C1 segment of cervical spinal cord (tissue), 14 donors: ENCODE measurements around the gene ZNF134.
A peak's percentile ranks its signal among the peaks of the same experiment; 100 is the strongest.

ENCODE experiments used
- DNase-seq, 14 donors: peaks; one replicate each; lab custom pipeline; 2025; lab: John Stamatoyannopoulos, UW

Gene ZNF134

DNA sequence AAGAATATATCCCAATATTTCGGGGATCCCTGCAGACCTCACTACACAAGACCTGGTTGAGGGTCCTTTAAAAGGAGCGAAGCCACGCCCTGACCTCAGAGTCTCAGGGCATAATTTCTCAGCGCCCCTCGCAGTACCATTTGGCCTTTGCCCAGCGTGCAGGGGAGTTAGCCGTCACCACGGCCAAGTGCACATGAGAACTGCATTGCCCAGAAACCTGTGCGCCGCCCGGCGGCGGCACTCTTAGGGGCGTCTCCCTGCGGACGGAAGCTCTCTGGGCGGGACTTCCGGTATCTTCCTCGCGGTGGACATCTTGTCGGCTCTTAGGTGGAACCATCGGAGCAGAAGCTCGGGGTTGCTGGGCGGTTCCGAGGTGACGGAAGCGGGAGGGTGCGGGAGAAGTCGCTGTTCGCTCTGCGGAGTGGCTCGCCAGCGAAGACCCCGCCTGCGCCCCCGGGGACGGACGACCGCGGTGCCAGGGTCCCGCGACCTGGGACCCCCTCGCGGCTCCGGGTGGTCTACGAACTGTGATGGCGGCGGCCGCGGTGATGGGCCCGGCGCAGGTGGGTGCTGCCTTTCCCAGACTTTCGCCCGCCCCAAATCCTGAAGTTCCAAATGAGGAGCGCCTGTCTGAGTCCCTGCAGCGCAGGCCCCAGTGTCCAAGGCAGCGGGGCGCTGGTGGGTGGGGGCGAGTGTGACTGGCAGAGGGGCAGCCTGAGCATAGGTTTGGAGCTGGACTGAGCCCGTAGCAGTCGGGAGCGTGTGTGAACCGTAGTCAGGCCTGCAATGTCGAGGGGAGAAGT lies at the start of gene ZNF134:
Gene ZNF134 (plus strand): TSS at position 302 of the 803 bp plus-strand sequence. CDS start 5,227 bp downstream, outside the sequence.
- peak in 13 of 14 donors; percentile 34 to 89 (median 76) for DNase-seq

DNA sequence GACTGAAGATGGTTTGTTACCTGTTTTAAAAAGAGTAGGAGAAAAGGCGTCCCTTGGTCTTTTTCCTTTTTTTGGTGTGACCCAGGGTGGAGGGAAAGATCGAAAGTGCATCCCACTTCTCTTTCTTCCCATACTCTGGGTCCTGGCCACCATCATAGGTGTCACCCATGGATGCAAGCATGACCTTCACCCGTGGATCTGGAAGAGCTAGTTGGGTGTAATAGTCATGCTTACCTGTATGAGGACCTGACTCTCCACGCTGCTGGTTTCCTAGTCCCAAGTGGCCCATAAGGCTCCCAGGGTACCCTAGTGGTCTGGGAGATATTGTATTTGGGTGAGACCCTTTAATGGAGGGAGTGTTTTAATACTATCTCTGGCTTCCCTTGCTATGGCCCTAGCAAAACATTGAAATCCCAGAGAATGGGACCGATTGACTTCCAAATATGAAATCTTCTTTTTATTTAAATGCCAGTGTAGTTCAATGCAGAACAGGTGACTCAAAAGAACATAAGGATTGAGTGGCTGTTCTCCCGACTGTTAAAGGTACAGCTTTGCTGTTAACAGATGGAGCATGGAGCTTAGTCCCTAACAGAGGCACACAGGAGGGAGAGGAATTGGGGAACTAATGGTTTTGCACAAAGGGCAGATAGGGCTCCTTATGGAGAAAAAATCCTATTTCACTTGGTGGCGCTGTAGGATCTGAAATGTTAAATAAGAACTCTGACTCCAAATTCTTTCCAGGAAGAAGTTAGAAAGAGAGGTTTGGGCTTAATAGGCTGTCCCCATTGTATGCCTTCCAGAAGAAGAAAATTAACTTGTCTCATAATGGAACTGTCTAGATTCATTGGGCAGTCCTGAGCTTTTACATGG lies 47.4 kb upstream of the ZNF134 start:
- no peak for DNase-seq

DNA sequence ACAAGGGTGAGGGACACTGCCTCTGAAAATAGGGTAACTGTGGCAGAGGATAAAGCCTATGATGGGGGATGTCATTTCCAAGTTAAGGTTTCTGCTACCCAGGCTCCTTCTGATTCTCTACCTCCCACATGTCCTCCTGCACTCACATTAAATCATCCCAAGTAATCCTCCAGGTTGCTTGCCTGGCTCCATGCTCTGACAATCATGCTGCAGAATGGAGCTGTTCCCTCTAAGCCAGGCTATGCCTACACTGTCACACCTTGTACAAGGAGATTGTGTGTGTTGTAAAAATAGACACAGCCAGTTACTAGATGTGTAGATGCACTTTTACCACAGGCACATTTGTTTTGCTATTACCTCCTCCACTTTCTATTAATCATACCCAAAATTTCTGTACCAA lies 43.3 kb upstream of the ZNF134 start:
- DNase-seq, result no peak

DNA sequence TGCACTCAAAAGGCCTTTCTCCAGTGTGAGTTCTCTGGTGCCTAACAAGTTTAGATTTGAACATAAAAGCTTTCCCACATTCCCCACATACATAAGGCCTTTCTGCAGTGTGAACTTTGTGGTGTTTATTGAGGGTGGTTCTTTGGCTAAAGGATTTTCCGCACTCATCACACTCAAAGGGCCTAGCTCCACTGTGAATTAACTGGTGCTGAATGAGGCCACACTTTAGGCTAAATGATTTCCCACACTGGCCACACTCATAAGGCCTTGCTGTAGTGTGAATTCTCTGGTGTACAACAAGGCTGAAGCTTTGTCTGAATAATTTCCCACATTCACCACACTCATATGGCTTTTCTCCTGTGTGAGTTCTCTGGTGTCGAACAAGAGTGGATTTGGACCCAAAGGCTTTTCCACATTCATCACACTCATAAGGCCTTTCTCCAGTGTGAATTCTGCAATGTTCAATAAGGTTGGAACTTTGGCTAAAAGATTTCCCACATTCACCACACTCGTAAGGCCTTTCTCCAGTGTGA lies 41.6 kb upstream of the ZNF134 start:
- no peak for DNase-seq

DNA sequence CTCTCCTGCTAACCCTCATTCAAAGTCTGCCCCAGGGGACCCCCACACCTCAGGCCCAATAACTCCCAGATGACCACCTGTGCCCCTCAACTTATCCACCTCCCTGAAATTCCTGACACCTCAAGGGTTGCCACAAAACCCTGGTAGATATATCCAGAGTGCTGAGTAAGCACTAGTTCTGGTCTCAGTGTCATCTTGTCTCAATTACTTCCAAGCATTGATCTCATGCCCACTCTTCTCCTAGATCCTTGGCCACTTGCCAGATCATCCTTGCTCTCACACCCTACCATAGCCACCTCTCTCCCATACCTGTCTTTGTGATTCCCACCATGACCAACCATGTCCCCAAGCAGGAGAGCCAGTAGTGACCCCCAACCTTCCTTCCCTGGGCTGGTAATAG lies 37.4 kb upstream of the ZNF134 start:
- no peak for DNase-seq

DNA sequence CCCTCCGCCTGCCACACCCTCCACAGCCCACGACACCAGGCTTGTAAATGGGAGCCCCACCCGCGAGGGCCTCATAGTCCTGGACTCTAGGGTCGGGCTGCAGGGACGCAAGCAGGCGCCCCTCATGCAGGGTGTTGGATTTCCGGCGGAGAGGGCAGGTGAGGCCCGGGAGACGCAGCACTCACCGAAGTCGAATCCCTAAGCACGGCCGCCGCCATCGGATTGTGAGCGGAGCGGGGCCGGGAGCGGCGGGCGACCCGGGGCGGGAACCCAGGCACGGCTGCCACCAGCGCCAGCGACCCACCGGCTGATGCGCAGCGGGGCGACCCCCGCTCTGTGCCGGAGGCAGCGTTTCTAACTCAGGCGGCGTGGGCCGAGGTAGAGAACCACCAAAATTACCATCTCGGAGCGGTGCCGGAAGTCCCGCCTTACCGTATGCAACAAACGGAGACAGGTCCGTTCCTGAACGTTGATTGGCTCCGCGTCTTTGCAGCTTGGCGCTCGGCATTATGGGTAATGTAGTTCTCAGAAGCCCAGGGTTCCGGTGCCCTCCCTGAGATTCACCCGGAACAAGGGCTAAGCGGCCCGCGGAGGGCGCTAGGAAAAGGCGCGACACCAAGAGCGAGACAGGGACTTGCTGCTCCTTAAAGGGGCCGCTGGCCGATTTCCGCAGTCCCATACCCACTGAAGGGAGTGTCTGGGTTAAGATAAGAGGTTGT lies 35.4 kb upstream of the ZNF134 start, which contains the start of gene ZNF416:
Gene ZNF416 (minus strand): TSS at position 425 of the 719 bp plus-strand sequence. CDS start 207 bp downstream, at position 218.
- peak; percentile 73 to 99 (median 91) for DNase-seq

DNA sequence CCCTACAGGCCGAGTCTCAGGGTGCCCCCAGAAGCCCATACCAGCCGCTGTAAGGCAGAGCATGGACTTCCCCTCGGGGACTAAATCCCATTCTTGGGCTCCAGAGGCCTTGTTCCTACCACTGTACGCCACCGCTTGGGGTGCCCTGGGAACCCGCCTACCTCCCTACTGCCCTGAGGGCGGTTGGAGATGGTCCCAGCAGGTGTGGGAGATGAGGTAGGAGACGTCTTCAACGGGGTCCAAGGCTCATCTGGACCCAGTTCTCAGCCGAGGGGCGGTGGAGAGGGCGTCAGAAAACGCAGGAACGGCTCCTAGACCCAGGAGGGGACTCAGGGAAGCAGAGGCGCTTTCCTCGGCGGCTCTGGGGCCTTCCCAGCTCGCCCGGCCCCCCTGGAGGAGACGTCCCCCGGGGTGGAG lies 30.9 kb upstream of the ZNF134 start:
- peak in 1 of 14 donors; percentile 15 for DNase-seq

DNA sequence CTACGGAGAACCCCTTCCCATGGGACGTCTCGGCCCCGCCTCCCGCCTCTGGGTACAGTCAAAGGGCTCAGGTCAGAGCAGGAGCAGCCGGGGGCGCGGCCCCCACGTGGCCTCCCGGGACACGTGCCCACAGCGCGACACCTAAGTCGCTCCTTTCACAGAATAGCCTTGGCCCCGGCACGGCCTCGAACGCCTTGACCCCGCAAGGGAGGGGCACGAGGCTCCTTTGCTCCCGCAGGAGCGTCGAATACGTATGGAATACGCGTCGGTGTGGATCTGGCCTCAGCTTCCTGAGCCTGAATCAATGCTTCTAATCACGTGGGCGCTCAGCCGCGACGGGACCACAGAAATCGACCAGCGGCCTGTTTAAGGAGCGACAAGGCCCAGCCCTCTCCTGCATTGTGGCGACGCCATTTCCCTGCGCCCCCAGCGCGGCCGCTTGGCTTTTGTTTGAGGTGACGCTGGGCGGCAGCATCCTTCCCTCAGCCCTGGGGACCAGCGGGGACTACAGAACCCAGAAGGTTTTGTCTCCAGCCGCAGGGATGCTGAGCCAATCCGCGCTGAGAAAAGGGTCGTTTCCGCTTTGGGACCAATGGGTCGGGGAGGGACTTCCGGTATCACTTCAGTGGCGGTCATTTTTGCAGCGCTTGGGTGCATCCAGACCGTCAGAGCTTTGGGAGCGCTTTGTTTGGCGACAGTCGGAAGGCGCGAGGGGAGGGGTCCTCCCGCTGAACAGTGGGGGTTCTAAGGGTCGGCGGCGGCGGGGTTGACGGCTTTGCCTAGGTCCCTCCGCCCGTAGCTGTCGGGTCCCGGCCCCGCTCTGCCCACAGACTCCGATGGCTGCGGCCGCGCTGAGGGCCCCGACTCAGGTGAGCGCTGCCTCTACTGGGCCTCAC lies 30.3 kb upstream of the ZNF134 start, which contains the start of gene ZIK1:
Gene ZIK1 (plus strand): TSS at position 625 of the 896 bp plus-strand sequence. CDS start 212 bp downstream, at position 837.
- DNase-seq, result peak; percentile 40 to 96 (median 88)

DNA sequence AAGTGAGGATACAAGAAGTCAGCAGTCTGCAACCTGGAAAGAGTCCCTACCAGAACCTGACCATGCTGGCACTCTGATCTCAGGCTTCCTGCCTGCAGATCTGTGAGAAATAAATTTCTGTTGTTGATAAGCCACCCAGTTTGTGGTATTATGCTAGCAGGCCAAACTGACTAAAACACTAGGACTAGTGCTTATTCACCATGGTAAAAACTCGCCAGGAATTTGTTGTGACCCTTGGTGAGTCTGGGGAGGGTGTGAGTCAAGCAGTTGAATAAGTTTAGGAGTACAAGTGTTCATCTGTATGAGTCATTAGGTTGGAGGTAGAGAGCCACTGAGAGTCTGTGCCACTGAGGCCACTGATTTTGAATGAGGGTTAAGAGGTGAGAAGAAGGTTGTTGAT lies 26.5 kb upstream of the ZNF134 start:
- no peak for DNase-seq

DNA sequence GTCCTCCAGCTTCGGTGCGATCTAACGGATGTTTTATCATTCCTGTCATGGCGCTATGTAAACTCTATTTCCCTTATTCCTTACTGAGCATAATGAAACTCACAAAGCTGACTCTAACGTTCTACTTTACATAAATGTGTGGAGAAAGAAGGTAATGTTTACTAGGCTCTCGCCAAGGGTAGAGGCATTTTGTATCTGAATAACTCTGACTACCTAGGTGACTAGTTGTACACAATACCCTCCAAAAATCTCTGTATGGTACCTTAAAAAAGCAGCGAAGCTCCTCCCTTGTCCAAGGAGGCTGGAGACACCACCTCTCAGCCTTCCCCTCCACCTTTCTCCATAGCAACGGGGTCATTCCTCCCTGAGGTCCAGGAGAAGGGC lies 14.7 kb upstream of the ZNF134 start:
- DNase-seq, result no peak

DNA sequence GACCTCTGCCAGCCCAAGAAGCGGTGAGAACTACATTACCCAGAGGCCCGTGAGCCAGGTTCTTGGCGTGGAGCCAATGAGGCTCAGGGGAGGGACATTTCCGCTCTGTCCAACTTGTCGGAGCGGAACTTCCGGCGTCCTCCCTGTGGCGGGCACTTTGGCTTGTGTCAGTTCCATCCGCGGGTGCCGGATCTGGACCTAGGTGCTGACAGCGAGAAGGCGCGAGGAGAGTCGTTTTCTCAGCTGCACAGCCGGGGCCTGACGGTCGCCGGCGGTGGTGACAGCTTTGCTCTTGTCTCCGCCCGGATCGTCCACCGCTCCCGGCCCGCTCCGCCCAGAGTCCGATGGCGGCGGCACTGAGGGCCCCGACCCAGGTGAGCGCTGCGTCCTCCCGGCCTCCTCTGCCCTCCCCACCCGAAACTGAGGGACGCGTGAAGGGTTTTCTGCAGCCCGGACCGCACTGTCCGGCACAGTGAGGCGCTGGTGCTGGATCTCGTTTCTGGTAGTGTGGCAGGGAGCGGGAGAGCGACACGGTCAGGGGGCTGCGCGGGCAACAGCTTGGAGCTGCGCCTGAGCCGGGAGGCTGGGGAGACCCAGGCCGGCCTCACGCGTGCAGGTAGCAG lies 14.2 kb upstream of the ZNF134 start, which contains the start of gene ZNF530:
Gene ZNF530 (plus strand): TSS at position 125 of the 623 bp plus-strand sequence. CDS start 4,461 bp downstream, outside the sequence.
- DNase-seq, result peak; percentile 52 to 92 (median 82)

DNA sequence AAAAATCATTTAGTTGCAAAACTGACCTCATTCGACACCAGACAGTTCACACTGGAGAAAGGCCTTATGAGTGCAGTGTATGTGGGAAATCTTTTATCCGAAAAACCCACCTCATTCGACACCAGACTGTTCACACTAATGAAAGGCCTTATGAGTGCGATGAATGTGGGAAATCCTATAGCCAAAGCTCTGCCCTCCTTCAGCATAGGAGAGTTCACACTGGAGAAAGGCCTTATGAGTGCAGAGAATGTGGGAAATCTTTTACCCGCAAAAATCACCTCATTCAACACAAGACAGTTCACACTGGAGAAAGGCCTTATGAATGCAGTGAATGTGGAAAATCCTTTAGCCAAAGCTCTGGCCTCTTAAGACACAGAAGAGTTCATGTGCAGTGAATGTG lies 7.1 kb upstream of the ZNF134 start:
- DNase-seq, result no peak

DNA sequence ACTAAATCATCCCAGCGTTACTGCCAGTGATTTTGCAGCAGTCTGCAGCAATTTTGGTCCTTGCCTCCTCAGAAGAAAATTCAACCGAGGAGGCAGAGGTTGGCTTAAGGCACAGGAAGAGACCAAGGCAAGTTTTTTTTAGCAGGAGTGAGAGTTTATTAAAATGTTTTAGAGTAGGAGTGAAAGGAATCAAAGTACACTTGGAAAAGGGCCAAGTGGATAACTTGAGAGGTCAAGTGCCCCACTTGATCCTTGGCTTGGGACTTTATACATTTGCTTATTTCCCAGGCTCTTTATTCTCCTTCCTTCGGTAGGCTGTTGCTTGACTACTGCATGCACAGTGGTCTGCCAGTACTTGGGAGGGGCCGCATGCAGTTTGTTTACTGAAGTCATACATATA lies 2.9 kb upstream of the ZNF134 start:
- no peak for DNase-seq

DNA sequence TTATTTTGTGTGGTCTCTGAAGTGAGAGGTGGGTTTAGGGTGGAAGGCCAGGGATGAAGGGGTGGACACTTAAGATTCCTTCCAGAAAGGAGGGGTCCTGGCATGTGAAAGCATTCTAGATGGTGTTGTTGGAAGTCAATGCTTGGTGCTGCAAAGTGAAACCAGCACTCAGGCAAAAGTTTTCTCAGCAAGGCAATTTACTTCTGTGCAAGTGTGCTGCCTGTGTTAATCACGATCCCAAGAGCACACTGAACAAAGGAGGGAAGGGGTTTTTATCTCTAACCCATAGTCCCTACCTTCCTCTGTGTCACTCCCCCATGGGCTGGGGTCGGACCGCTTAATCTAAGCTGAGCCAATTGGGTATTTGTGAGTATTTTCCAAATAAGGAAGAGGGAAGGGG lies 1.3 kb downstream of the ZNF134 start:
- DNase-seq, result no peak

DNA sequence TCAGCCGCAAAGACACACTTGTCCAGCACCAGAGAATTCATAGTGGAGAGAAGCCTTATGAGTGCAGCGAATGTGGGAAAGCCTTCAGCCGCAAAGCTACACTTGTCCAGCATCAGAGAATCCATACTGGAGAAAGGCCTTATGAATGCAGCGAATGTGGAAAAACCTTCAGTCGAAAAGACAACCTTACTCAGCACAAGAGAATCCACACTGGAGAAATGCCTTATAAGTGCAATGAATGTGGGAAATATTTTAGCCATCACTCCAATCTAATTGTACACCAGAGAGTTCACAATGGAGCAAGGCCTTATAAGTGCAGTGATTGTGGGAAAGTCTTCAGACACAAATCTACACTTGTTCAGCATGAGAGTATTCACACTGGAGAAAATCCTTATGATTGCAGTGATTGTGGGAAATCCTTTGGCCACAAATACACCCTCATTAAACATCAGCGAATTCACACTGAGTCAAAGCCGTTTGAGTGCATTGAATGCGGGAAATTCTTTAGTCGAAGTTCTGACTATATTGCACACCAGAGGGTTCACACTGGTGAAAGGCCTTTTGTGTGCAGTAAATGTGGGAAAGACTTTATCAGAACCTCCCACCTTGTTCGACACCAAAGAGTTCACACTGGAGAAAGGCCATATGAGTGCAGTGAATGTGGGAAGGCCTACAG lies 6.8 kb downstream of the ZNF134 start:
- DNase-seq, result no peak

DNA sequence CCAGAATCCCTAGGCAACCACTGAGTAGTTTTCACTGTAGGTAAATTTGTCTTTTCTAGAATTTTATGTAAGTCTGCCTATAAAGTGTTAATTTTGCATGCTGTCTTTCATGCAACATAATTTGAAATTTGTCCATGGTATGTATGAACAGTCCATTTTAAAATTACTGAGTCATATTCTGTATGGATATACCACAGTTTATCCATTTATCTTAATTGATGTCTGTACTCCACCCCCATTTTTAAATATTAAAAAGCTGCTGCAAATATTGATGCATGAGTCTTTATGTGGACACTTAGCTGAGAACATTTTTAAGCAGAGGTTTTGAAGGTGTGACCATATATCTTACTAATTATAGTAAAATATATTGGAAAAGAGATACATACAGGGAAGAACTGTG lies 9.0 kb downstream of the ZNF134 start:
- DNase-seq, result no peak

DNA sequence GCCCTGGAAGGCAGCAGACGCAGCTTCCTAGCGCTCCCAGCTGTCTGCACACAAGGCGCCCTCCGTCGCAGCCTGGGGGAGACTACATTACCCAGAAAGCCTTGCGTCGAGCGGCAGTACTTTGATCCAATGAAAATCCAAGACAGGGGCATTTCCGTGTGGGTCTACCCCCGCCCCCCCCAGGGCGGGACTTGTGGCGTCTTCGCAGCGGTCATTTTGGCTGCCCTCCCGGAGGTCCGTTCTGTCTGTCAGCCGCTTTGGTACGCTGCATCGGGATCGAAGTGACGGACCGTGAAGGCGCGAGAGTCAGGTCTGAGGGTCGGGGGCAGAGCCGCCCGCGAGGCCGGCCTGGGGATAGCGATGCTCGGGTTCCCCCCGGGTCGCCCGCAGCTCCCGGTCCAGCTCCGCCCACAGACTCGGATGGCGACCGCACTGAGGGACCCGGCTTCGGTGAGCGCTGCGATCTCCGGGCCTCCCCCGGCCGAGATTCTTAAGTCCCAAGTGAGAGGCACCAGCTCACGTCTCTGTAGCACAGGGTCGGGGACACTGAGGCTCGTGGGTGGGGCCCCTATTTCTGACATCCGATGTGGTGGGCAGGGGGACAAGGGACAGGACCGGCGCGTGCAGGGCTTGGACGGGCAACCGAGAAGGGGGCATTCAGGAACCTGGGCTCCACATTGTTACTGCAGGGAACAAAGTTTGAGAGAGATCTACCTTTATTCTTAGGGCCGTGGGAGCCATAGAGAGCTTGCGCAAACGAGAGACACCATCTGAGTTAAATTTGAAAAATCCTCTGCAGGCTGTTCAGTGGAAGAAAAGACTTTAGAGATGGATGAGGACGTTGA lies 19.2 kb downstream of the ZNF134 start, which contains the start of gene ZNF211:
Gene ZNF211 (plus strand): TSS at position 182 of the 845 bp plus-strand sequence. CDS start 179 bp downstream, at position 361.
- DNase-seq, result peak; percentile 50 to 93 (median 86)

DNA sequence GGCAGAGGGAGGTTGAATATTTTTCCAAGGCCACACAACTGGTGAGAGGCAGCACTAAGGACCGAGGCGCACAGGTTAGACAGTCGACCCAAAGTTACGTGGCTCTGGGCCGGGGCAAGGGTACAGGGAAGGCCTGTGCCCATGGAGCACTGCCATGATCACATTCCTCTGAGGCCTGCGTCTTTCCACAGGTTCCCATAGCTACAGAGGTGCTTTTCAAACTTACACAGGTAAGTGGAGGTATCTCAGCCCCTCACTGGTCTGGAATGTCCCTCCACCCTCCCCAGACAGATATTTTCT lies 19.7 kb downstream of the ZNF134 start:
- DNase-seq, result no peak
